ENCODE results near the gene CDC14B.

DNA sequence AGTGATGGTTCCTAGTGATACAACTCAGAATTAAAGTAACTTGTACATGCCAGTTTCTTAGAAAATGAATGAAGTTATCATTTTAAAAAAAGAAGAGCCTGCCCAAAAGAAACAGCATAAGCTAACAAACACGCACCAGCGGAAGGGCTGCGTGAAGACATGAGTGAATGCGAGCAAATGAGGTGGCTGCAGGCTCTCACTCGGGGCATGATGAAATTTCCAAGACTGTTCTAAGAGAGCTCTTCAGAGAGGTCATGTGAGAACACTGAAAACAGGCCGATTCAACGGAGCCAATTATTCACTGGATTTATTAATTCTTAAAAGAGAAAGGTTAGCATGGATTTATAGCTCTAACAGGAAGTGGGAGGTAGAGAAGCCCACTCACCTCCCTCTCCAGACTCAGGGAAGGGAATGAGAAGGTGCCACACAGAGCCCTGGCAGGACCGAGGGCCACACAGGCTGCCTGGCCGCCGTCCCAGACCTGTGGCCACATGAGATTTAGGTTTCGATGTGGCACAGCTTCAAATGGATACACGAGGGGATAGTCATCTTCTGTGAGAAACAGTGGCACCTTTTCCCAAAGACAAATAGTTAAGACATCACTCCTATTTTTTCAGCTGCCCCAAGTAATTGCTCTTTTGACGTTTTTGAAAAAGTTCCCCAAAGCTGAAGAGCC lies 114.2 kb downstream of the CDC14B start:
- TF ChIP-seq, protein P1, sequence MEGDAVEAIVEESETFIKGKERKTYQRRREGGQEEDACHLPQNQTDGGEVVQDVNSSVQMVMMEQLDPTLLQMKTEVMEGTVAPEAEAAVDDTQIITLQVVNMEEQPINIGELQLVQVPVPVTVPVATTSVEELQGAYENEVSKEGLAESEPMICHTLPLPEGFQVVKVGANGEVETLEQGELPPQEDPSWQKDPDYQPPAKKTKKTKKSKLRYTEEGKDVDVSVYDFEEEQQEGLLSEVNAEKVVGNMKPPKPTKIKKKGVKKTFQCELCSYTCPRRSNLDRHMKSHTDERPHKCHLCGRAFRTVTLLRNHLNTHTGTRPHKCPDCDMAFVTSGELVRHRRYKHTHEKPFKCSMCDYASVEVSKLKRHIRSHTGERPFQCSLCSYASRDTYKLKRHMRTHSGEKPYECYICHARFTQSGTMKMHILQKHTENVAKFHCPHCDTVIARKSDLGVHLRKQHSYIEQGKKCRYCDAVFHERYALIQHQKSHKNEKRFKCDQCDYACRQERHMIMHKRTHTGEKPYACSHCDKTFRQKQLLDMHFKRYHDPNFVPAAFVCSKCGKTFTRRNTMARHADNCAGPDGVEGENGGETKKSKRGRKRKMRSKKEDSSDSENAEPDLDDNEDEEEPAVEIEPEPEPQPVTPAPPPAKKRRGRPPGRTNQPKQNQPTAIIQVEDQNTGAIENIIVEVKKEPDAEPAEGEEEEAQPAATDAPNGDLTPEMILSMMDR (conservative IDR thresholded peaks at IDR 0.05; ENCODE audit: low read length), result no peak
- TF ChIP-seq EZH2phosphoT487 (IDR thresholded peaks at IDR 0.05; ENCODE audit: borderline replicate concordance), result no peak

Data from Loucy (cell line).